Gastrocnemius medialis (tissue), 4 donors: ENCODE measurements around the gene SLC25A30. TPM values are rescaled to one million over a fixed set of nuclear protein-coding genes. Genes with fewer than 3 reads are reported as not detected.

Source experiments
- ATAC-seq, 2 donors: fragments of 150-250 bp; one replicate each; pipeline ENCODE4 v1.9.1; 2016
- DNase-seq, 2 donors: peaks; one replicate each; pipeline ENCODE4 v3.0.0-alpha.2; 2019
- H3K27ac ChIP-seq, 4 donors: fragments of 200-600 bp; sonication (generic); 1 replicate in 1 of 4; 2 replicates in 3 of 4; pipeline ENCODE4 v1.5.1; 2016 to 2018; ENCODE audit warnings: mild to moderate bottlenecking in 2 of 4, moderate library complexity in 1 of 4
- H3K27me3 ChIP-seq, 3 donors: fragments of 200-600 bp; sonication (generic) in 2 of 3; 1 replicate in 1 of 3; 2 replicates in 2 of 3; pipeline versions ENCODE4 v1.5.1 to v1.6.0; 2016 to 2019; ENCODE audit warnings: mild to moderate bottlenecking in 1 of 3, moderate library complexity in 1 of 3
- H3K36me3 ChIP-seq, 2 donors: fragments of 200-600 bp; sonication (generic) in 1 of 2; one replicate each; pipeline ENCODE4 v1.5.1; 2017 to 2018
- H3K4me1 ChIP-seq, 2 donors: fragments of 200-600 bp; sonication (generic) in 1 of 2; one replicate each; pipeline ENCODE4 v1.5.1; 2016 to 2017; ENCODE audit warnings: mild to moderate bottlenecking in 2 of 2
- H3K4me3 ChIP-seq, 4 donors: fragments of 200-600 bp; sonication (generic) in 3 of 4; 1 replicate in 1 of 4; 2 replicates in 3 of 4; pipeline ENCODE4 v1.5.1; 2016 to 2019; ENCODE audit warnings: mild to moderate bottlenecking in 2 of 4
- H3K9me3 ChIP-seq, 3 donors: fragments of 200-600 bp; sonication (generic) in 2 of 3; 1 replicate in 1 of 3; 2 replicates in 2 of 3; pipeline ENCODE4 v1.5.1; 2016 to 2019
- POLR2A ChIP-seq, 2 donors: fragments of 450-650 bp; IDR thresholded peaks; one replicate each; pipeline ENCODE4 v1.6.1; 2017; ENCODE audit warnings: antibody characterized with exemption in 2 of 2, mild to moderate bottlenecking in 2 of 2, moderate library complexity in 2 of 2
- in situ Hi-C, 4 donors: fragments of 200-750 bp; cut with MboI; loops; one replicate each; pipeline versions ENCODE4 v1.15.0 to v1.8.0; 2017; ENCODE audit warnings: low sequenced_read_pairs in 4 of 4
- intact Hi-C: fragments of 100-400 bp; cut with DNase I; formaldehyde crosslinking; loops from one replicate; pipeline ENCODE4 v1.15.1; 2023; ENCODE audit warnings: low total_unique reads
- total RNA-seq, 4 donors: library from RNA; depleted of rRNA; stranded (reverse); fragments of >200 nt; gene quantifications; one replicate each; pipeline versions ENCODE4 v1.1.0 to v1.2.3, GENCODE V29; 2016
- TF ChIP-seq, protein P1 (sequence below), 5 experiments: fragments of 450-650 bp in 3 of 5; fragments of 200-600 bp in 2 of 5; sonication (generic) in 2 of 5; IDR thresholded peaks in 4 of 5; conservative IDR thresholded peaks in 1 of 5; 1 replicate in 4 of 5; 2 replicates in 1 of 5; pipeline ENCODE4 v1.5.1; 2016 to 2019; ENCODE audit warnings: antibody characterized with exemption in 5 of 5, mild to moderate bottlenecking in 3 of 5, moderate library complexity in 3 of 5

SLC25A30 gene
- total RNA-seq, 4 donors from 2014 or later, result 4.2 to 27.1 (median 14.6) TPM

DNA sequence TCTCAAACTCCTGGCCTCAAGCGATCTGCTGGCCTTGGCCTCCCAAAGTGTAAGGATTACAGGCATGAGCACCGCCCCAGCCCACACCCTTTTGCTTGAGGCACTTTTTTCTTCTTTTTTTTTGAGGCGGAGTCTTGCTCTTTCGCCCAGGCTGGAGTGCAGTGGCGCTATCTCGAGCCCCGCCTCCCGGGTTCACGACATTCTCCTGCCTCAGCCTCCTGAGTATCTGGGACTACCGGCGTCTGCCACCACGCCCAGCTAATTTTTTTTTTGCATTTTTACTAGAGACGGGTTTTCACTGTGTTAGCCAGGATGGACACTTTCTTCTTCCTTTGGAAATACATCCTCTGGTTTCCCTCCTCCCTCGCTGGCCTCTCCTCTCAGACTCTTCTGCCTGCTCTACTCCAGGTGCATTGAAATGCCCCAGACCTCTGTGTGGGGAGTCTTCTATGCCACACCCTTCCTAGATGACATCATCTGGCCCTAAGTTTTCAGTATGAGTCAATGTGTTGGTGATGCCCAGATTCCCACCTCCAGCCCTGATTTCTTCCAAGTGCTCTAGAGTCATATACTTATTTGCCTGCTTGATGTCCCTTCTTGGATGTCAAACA, 56.5 kb downstream of the SLC25A30 start:
- Histone ChIP-seq H3K27me3 (no peaks in the 10 kb centered on the region), H3K36me3 (peaks cover 0 to 11% of the 10 kb centered on the region in 2 donors), H3K9me3 (no peaks in the 10 kb centered on the region), H3K27ac (no peak overlapping the region), H3K4me3 (no peak overlapping the region), H3K4me1 (no peaks in the 10 kb centered on the region)
- in situ Hi-C loops, result loop anchor here in 2 of 4 donors (10.0 kb wide), 2 partner anchors 103 to 133 kb away; partner anchors contain the start of gene COG3 (in 1 of the 2)
- TF ChIP-seq, protein P1, sequence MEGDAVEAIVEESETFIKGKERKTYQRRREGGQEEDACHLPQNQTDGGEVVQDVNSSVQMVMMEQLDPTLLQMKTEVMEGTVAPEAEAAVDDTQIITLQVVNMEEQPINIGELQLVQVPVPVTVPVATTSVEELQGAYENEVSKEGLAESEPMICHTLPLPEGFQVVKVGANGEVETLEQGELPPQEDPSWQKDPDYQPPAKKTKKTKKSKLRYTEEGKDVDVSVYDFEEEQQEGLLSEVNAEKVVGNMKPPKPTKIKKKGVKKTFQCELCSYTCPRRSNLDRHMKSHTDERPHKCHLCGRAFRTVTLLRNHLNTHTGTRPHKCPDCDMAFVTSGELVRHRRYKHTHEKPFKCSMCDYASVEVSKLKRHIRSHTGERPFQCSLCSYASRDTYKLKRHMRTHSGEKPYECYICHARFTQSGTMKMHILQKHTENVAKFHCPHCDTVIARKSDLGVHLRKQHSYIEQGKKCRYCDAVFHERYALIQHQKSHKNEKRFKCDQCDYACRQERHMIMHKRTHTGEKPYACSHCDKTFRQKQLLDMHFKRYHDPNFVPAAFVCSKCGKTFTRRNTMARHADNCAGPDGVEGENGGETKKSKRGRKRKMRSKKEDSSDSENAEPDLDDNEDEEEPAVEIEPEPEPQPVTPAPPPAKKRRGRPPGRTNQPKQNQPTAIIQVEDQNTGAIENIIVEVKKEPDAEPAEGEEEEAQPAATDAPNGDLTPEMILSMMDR (IDR thresholded peaks at IDR 0.05 in 4 of 5, conservative IDR thresholded peaks at IDR 0.05 in 1 of 5), result no peak
- no peak for TF ChIP-seq POLR2A (IDR thresholded peaks at IDR 0.05)
- intact Hi-C loops, result no loop called here
- DNase-seq (no peak), ATAC-seq (no peak)

- H3K27ac ChIP-seq, result no peak overlapping the region
- no peak for TF ChIP-seq POLR2A (IDR thresholded peaks at IDR 0.05)
- TF ChIP-seq, protein P1 (IDR thresholded peaks at IDR 0.05 in 4 of 5, conservative IDR thresholded peaks at IDR 0.05 in 1 of 5), result no peak
- H3K4me3 ChIP-seq, result no peak overlapping the region
- in situ Hi-C loops (no loop called here), intact Hi-C loops (no loop called here)
- DNase-seq (no peak), ATAC-seq (no peak)
- H3K27me3 ChIP-seq, result no peaks in the 10 kb centered on the region
- no peaks in the 10 kb centered on the region for H3K4me1 ChIP-seq
- peaks cover 0 to 13% of the 10 kb centered on the region in 2 donors for H3K36me3 ChIP-seq
- H3K9me3 ChIP-seq, result no peaks in the 10 kb centered on the region
Measured at GRCh38 chr13:45356966-45357672, 61.1 kb downstream of the SLC25A30 start.

DNA sequence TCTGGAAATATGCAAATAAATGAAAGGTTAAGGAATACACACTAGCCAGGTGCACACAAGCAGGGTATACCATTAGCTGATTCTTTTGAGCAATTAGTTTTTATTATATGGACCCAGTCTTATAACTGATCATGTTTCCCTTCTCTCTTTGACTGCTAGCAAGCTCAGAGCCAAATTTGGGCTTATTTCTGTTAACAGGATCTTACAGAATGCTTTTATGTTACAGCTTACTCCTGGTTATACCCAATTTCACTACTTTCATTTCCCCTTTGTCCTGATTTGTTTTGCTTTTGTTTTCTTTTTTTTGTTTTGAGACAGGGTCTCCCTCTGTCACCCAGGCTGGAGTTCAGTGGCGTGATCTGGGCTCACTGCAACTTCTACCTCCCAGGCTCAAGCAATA, 64.3 kb downstream of the SLC25A30 start:
- no peak overlapping the region for H3K27ac ChIP-seq
- H3K36me3 ChIP-seq, result peaks cover 0 to 28% of the 10 kb centered on the region in 2 donors
- TF ChIP-seq POLR2A (IDR thresholded peaks at IDR 0.05), result no peak
- TF ChIP-seq, protein P1 (IDR thresholded peaks at IDR 0.05 in 4 of 5, conservative IDR thresholded peaks at IDR 0.05 in 1 of 5), result no peak
- in situ Hi-C loops (no loop called here), intact Hi-C loops (no loop called here)
- ATAC-seq, result no peak
- no peaks in the 10 kb centered on the region for H3K27me3 ChIP-seq
- H3K4me1 ChIP-seq, result no peaks in the 10 kb centered on the region
- DNase-seq, result no peak
- no peak overlapping the region for H3K4me3 ChIP-seq
- no peaks in the 10 kb centered on the region for H3K9me3 ChIP-seq

- H3K9me3 ChIP-seq, result no peaks in the 10 kb centered on the region
- no peaks in the 10 kb centered on the region for H3K27me3 ChIP-seq
- peaks cover 0 to 25% of the 10 kb centered on the region in 2 donors for H3K36me3 ChIP-seq
- no peaks in the 10 kb centered on the region for H3K4me1 ChIP-seq
- H3K4me3 ChIP-seq, result no peak overlapping the region
- TF ChIP-seq POLR2A (IDR thresholded peaks at IDR 0.05), result no peak
- TF ChIP-seq, protein P1 (IDR thresholded peaks at IDR 0.05 in 4 of 5, conservative IDR thresholded peaks at IDR 0.05 in 1 of 5), result no peak
- intact Hi-C loops, result no loop called here
- H3K27ac ChIP-seq, result no peak overlapping the region
- ATAC-seq (no peak), DNase-seq (no peak)
- in situ Hi-C loops, result no loop called here
Measured at GRCh38 chr13:45352031-45352430, 66.1 kb downstream of the SLC25A30 start.
